NT2/D1 (cell line): ENCODE measurements around the gene WDFY3.
"Not testable (repeated sequence)": the region's sequence is repeated elsewhere in the genome, so short reads cannot be mapped to it uniquely, and the experiment has no call there.

Experiments used
- DNase-seq: peaks from one replicate; pipeline ENCODE4 v3.0.0-alpha.2; 2011; ENCODE audit warnings: low read depth, low spot score
- H3K27me3 ChIP-seq: 2 replicates; pipeline ENCODE4 v1.6.0; 2011; ENCODE audit warnings: mild to moderate bottlenecking; ENCODE audit not compliant: insufficient read length, insufficient read depth
- H3K36me3 ChIP-seq: 2 replicates; pipeline ENCODE4 v1.6.1; 2011; ENCODE audit warnings: mild to moderate bottlenecking, low read length, mixed read lengths; ENCODE audit not compliant: insufficient read depth, insufficient read length
- H3K4me1 ChIP-seq: 2 replicates; pipeline ENCODE4 v1.5.1; 2011; ENCODE audit not compliant: insufficient read depth, insufficient read length
- H3K4me3 ChIP-seq: 2 replicates; pipeline ENCODE4 v1.5.1; 2011; ENCODE audit warnings: low read depth; ENCODE audit not compliant: insufficient read length
- H3K9ac ChIP-seq: 2 replicates; pipeline ENCODE4 v1.6.0; 2011; ENCODE audit warnings: low read depth; ENCODE audit not compliant: insufficient read length
- H3K9me3 ChIP-seq: 2 replicates; pipeline ENCODE4 v1.5.1; 2011; ENCODE audit warnings: mild to moderate bottlenecking, low read length; ENCODE audit not compliant: insufficient read depth
- SUZ12 ChIP-seq: IDR thresholded peaks from 2 replicates; pipeline ENCODE4 v1.6.1; 2011; ENCODE audit not compliant: insufficient read length, insufficient read depth; ENCODE audit errors: extremely low read depth
- YY1 ChIP-seq: IDR thresholded peaks from 2 replicates; pipeline ENCODE4 v1.6.1; 2011; ENCODE audit not compliant: insufficient read length, insufficient read depth
- ZNF274 ChIP-seq: IDR thresholded peaks from 2 replicates; pipeline ENCODE4 v1.6.1; 2011; ENCODE audit warnings: mild to moderate bottlenecking, low read depth, low read length

The WDFY3 gene

GRCh38 chr4:84690481-84690880, 276.0 kb downstream of the WDFY3 start:
- Histone ChIP-seq H3K9ac (no peak overlapping the region), H3K4me3 (no peak overlapping the region)
- no peak for DNase-seq

GRCh38 chr4:84689197-84689596, 277.3 kb downstream of the WDFY3 start:
- H3K4me1 ChIP-seq, result no peaks in the 10 kb centered on the region
- peaks cover 46% of the 10 kb centered on the region for H3K36me3 ChIP-seq
- H3K4me3 ChIP-seq, result no peak overlapping the region
- no peak for DNase-seq
- TF ChIP-seq YY1, result no peak
- TF ChIP-seq ZNF274, result no peak
- no peak for TF ChIP-seq SUZ12
- no peak overlapping the region for H3K9ac ChIP-seq
- H3K27me3 ChIP-seq, result no peaks in the 10 kb centered on the region
- no peaks in the 10 kb centered on the region for H3K9me3 ChIP-seq

More at GRCh38 chr4:84690481-84690880, 276.0 kb downstream of the WDFY3 start:
- Histone ChIP-seq H3K4me1 (no peaks in the 10 kb centered on the region), H3K9me3 (no peaks in the 10 kb centered on the region), H3K36me3 (peaks cover 54% of the 10 kb centered on the region), H3K27me3 (no peaks in the 10 kb centered on the region)
- no peak for TF ChIP-seq ZNF274
- no peak for TF ChIP-seq YY1

GRCh38 chr4:84688605-84689004, 277.9 kb downstream of the WDFY3 start:
- Histone ChIP-seq H3K9me3 (no peaks in the 10 kb centered on the region), H3K9ac (no peak overlapping the region), H3K27me3 (no peaks in the 10 kb centered on the region), H3K36me3 (peaks cover 50% of the 10 kb centered on the region), H3K4me1 (no peaks in the 10 kb centered on the region), H3K4me3 (no peak overlapping the region)
- TF ChIP-seq ZNF274 (no peak), SUZ12 (no peak), YY1 (no peak)
- DNase-seq, result no peak

GRCh38 chr4:84685105-84685504, 281.4 kb downstream of the WDFY3 start:
- H3K9ac ChIP-seq, result no peak overlapping the region
- H3K36me3 ChIP-seq, result peaks cover 58% of the 10 kb centered on the region
- H3K9me3 ChIP-seq, result no peaks in the 10 kb centered on the region
- peaks cover 4% of the 10 kb centered on the region for H3K4me1 ChIP-seq
- no peak for DNase-seq
- H3K4me3 ChIP-seq, result no peak overlapping the region
- TF ChIP-seq ZNF274, result no peak
- no peak for TF ChIP-seq SUZ12
- TF ChIP-seq YY1, result no peak
- H3K27me3 ChIP-seq, result no peaks in the 10 kb centered on the region

GRCh38 chr4:84684361-84684760, 282.1 kb downstream of the WDFY3 start:
- no peaks in the 10 kb centered on the region for H3K27me3 ChIP-seq

GRCh38 chr4:84683064-84683850, 283.2 kb downstream of the WDFY3 start:
- Histone ChIP-seq H3K9ac (no peak overlapping the region), H3K4me3 (no peak overlapping the region), H3K36me3 (peaks cover 55% of the 10 kb centered on the region), H3K4me1 (peaks cover 4% of the 10 kb centered on the region), H3K27me3 (no peaks in the 10 kb centered on the region), H3K9me3 (no peaks in the 10 kb centered on the region)
- TF ChIP-seq ZNF274, result no peak
- TF ChIP-seq SUZ12, result no peak
- TF ChIP-seq YY1, result no peak
- DNase-seq, result no peak

More at GRCh38 chr4:84684361-84684760, 282.1 kb downstream of the WDFY3 start:
- Histone ChIP-seq H3K36me3 (peaks cover 55% of the 10 kb centered on the region), H3K9me3 (no peaks in the 10 kb centered on the region), H3K4me3 (no peak overlapping the region), H3K9ac (no peak overlapping the region), H3K4me1 (peaks cover 4% of the 10 kb centered on the region)
- no peak for DNase-seq
- TF ChIP-seq ZNF274 (no peak), SUZ12 (no peak), YY1 (no peak)

GRCh38 chr4:84682661-84683060, 283.8 kb downstream of the WDFY3 start:
- not testable (repeated sequence) for DNase-seq, H3K9ac ChIP-seq, H3K4me1 ChIP-seq, H3K9me3 ChIP-seq, H3K27me3 ChIP-seq, H3K4me3 ChIP-seq
- H3K36me3 ChIP-seq, result peaks cover 54% of the 10 kb centered on the region
